ENCODE measurements around the gene NFIC.

DNA sequence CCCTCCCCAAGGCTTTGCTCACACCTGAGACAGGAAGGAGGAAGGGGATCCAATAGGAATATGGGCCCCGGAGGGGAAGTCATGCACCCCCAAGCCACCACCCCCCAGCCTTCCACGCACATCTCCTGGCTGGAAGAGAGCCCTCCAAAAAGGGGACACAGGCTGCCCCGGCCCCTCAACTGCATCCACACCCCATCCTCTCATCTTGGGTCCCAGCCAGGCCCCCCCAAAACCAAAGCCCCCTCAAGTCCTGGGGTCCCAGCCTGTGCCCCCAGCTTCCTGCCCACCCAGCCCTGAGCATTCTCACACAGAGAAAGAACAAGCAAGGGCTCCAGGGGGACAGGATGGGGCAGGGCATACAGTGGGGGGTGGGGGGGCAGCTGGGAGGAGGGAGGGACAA is 101.8 kb downstream of the NFIC start:
- TF ChIP-seq ZFX (IDR thresholded peaks at IDR 0.05; ENCODE audit: borderline replicate concordance) = no peak
- no peak for TF ChIP-seq CTCF (IDR thresholded peaks at IDR 0.05)
